SJSA1 (cell line): ENCODE data around the gene CATSPER1. TPM values are rescaled to one million over a fixed set of nuclear protein-coding genes. Genes with fewer than 3 reads are reported as not detected.
A peak's percentile ranks its signal among the peaks of the same experiment; 100 is the strongest.
"Not testable (repeated sequence)": the region's sequence is repeated elsewhere in the genome, so short reads cannot be mapped to it uniquely, and the experiment has no call there.

ENCODE experiments used
- DNase-seq, 2 experiments: peaks; one replicate each; pipeline ENCODE4 v3.0.0-alpha.2; 2015 to 2020; ENCODE audit warnings: low spot score in 2 of 2, low read depth in 1 of 2
- H3K27ac ChIP-seq: fragments of 250-450 bp; sonication (Bioruptor Pico); 2 replicates; pipeline ENCODE4 v1.5.1; 2020; ENCODE audit warnings: mild to moderate bottlenecking, moderate library complexity
- H3K27me3 ChIP-seq: fragments of 250-450 bp; sonication (Bioruptor Pico); replicated peaks from 2 replicates; pipeline ENCODE4 v1.5.1; 2020; ENCODE audit warnings: mild to moderate bottlenecking, moderate library complexity
- H3K36me3 ChIP-seq: fragments of 250-450 bp; sonication (Bioruptor Pico); 2 replicates; pipeline ENCODE4 v1.5.1; 2020; ENCODE audit warnings: mild to moderate bottlenecking
- H3K4me1 ChIP-seq: fragments of 250-450 bp; sonication (Bioruptor Pico); replicated peaks from 2 replicates; pipeline ENCODE4 v1.6.1; 2021; ENCODE audit warnings: mild to moderate bottlenecking
- H3K4me3 ChIP-seq: fragments of 250-450 bp; sonication (Bioruptor Pico); 2 replicates; pipeline ENCODE4 v1.5.1; 2020; ENCODE audit warnings: mild to moderate bottlenecking
- H3K9me3 ChIP-seq: fragments of 250-450 bp; sonication (Bioruptor Pico); replicated peaks from 2 replicates; pipeline ENCODE4 v1.5.1; 2020; ENCODE audit warnings: mild to moderate bottlenecking
- total RNA-seq: library from RNA; depleted of rRNA; stranded (reverse); fragments of >200 nt; shearing (Covaris generic); gene quantifications from 2 replicates; pipeline ENCODE4 v1.2.3, GENCODE V29; 2014

Gene CATSPER1
- total RNA-seq, 1 experiment from 2014 or later = 1.4 TPM

DNA sequence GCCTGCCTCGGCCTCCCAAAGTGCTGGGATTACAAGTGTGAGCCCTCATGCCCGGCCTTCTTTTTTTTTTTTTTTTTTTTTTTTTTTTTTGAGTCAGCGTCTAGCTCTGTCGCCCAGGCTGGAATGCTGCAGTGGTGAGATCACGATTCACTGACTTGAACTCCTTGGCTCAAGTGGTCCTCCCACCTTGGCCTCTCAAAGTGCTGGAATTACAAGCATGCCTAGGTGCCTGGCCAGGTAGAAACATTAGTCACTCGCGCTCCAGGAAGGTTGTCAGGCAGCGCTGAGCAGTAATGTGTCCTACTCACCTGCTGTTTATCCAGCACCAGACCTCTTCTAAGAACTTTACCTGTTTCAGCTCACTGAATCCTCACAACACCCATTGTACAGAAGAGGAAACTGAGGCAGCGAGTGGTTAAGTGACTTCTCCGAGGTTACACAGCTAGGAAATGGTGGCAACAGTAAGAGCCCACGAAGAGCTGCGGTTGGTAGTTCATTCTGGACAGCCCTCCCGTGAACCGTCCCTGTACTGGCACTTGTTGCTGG is 15.0 kb downstream of the CATSPER1 start:
- H3K27ac ChIP-seq = no peak overlapping the region
- no peak overlapping the region for H3K4me3 ChIP-seq
- peak in 1 of 2 experiments; percentile 36 for DNase-seq

DNA sequence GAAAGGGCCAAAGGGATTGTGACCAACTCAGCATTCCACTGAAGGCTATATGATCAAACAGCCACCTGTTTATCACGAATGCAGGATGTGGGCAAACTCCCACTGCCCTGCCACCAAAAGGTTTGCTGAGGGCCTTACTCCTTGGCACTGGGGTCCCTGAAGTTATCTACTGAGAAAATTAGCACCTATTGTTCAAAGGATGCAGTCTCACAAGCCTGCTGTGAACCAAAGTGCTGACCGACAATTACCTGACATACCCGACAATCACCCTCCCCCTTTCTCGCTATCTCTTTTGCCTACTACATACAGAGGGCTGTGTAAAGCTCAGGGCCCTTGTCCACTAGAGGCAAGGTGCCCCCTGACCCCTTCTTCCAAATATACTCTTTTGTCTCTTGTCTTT is 16.2 kb downstream of the CATSPER1 start:
- not testable (repeated sequence) for H3K27ac ChIP-seq, H3K4me3 ChIP-seq, H3K9me3 ChIP-seq, H3K27me3 ChIP-seq, DNase-seq
- Histone ChIP-seq H3K4me1 (peaks cover 26% of the 10 kb centered on the region), H3K36me3 (peaks cover 23% of the 10 kb centered on the region)

More for the DNA sequence above, 15.0 kb downstream of the CATSPER1 start:
- H3K27me3 ChIP-seq = no peaks in the 10 kb centered on the region
- H3K9me3 ChIP-seq = no peaks in the 10 kb centered on the region
- peaks cover 12% of the 10 kb centered on the region for H3K36me3 ChIP-seq
- H3K4me1 ChIP-seq = peaks cover 36% of the 10 kb centered on the region

DNA sequence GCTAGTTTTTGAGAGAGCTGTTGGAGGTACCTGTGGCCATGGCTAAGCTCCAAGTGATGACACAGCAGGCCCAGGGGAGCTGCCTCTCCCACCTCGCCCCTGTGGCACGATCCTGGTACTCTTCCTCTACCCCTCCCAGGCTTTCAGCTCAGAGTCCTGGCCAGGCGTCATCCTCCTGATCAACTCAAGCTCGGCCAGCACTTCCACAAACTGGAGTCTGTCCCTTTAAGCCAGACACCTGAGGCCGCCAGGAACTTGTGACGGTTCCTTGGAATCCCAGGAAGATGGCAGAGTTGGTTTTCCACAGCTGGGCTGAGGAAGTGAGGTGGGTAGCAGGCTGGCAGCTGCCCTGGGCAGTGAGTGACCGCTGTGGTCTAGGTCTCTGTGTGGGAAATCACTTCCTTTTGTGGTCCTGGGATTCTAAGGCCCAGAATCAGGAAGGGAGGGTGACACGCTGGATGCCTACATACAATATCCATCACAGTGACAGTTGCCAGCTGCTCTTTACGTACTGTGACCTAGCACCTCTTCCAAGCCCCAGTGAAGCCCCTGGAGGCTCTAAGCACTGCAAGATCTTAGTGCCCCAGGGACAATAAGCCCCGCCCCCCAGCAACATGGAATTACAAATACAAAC is 17.7 kb downstream of the CATSPER1 start:
- DNase-seq = no peak
- peaks cover 36% of the 10 kb centered on the region for H3K36me3 ChIP-seq
- no peak overlapping the region for H3K4me3 ChIP-seq
- no peaks in the 10 kb centered on the region for H3K27me3 ChIP-seq
- H3K27ac ChIP-seq = no peak overlapping the region
- no peaks in the 10 kb centered on the region for H3K9me3 ChIP-seq
- peaks cover 15% of the 10 kb centered on the region for H3K4me1 ChIP-seq

DNA sequence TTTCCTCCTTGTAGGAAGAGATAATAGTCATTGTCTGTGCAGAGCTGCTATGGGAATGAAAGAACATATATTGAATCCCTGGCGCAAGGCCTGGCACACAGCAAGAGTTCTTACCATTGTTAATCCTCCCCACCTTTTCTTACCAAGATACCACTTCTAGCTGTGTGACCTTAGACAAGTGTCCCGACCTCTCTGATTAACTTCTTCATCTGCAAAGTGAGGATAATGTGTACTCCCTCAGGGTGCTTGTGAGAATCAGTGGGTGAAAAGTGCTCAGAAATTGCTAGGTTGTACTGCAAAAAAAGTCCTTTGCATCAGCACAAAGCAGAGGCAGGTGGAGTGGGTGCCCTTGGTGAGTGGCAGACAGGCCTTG is 18.2 kb downstream of the CATSPER1 start:
- no peaks in the 10 kb centered on the region for H3K27me3 ChIP-seq
- no peak overlapping the region for H3K4me3 ChIP-seq
- H3K27ac ChIP-seq = no peak overlapping the region
- H3K9me3 ChIP-seq = no peaks in the 10 kb centered on the region
- peaks cover 20% of the 10 kb centered on the region for H3K4me1 ChIP-seq
- DNase-seq = no peak
- peaks cover 41% of the 10 kb centered on the region for H3K36me3 ChIP-seq

DNA sequence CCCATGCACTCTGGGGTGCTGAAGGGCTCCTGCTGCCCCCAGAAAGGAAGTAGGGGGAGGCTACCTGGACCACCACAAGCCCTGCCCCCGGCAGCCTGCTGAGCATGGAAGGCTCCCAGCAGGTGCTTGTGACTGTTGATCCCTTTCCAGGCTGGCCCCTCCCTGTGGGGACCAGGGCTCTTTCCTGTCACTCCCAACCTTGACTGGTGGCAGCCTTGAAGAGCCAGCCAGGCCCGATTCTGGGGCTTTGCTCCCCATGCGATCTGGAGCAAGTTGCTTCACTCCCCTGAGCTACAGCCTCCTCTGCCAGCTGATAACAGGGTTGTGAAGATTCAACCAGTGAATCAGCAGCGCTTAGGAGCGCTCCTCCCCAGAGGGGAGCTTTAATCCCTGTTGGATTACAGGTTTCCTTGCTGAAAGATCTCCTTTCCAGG is 19.1 kb downstream of the CATSPER1 start:
- Histone ChIP-seq H3K27ac (no peak overlapping the region), H3K9me3 (no peaks in the 10 kb centered on the region)
- no peak for DNase-seq

DNA sequence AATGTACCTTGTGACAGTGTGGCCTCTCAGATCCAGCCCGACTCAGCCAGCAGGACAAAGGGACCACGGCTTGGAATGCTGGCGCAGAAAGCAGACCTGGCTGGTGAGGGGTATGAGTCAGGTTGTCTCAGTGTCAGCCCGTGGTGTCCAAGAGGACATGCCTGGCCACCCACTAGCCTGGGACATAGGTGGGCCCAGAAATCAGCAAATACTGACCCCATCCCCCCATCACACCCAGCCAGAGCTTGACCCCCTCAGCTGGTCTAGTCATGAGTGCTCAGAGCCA is 19.4 kb downstream of the CATSPER1 start:
- no peak overlapping the region for H3K4me3 ChIP-seq
- H3K4me1 ChIP-seq = peaks cover 24% of the 10 kb centered on the region
- peaks cover 46% of the 10 kb centered on the region for H3K36me3 ChIP-seq
- DNase-seq = no peak
- no peaks in the 10 kb centered on the region for H3K9me3 ChIP-seq
- H3K27ac ChIP-seq = no peak overlapping the region
- H3K27me3 ChIP-seq = no peaks in the 10 kb centered on the region

More for the DNA sequence above, 19.1 kb downstream of the CATSPER1 start:
- H3K36me3 ChIP-seq = peaks cover 46% of the 10 kb centered on the region
- H3K4me1 ChIP-seq = peaks cover 24% of the 10 kb centered on the region
- no peaks in the 10 kb centered on the region for H3K27me3 ChIP-seq
- H3K4me3 ChIP-seq = no peak overlapping the region

DNA sequence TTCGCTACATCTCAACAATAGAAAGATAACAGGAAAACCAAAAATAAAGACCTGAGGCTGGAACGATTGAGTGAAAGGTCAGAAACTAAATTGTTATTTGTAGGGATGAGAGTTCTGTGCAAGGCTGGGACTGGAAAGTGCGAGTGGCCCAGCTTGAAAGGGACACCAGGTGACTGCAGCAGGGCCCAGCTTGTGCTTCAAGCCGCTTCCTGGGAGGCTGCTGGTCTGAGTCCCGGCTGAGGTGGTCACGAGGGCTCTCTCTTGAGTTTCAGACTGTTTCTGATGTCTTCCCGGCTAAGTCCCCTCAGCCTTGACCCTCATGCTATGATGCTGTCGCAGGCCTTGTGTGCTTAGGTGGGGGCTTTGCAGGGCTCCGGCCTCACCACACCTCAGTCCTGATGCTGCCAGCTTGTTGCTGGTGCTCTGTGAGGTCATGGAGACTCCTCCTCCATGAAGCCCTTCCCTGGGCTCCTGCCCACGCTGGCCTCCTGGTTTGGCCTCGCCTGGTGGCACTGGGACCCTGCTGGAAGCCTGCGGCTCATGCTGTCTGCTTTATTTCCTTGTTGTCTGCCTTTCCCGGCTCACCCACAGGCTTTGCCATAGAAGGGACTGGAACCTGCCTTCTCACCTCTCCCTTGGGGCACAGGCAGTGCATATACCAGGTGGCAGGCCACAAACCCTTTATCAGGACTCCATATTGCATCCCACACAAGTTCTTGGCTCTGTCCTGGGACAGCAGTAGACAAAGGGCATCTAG is 20.0 kb downstream of the CATSPER1 start:
- Histone ChIP-seq H3K4me1 (peaks cover 24% of the 10 kb centered on the region), H3K27ac (no peak overlapping the region; the same call in 1 of the 2 replicates), H3K36me3 (peaks cover 50% of the 10 kb centered on the region), H3K27me3 (no peaks in the 10 kb centered on the region), H3K4me3 (no peak overlapping the region), H3K9me3 (no peaks in the 10 kb centered on the region)
- DNase-seq = no peak

DNA sequence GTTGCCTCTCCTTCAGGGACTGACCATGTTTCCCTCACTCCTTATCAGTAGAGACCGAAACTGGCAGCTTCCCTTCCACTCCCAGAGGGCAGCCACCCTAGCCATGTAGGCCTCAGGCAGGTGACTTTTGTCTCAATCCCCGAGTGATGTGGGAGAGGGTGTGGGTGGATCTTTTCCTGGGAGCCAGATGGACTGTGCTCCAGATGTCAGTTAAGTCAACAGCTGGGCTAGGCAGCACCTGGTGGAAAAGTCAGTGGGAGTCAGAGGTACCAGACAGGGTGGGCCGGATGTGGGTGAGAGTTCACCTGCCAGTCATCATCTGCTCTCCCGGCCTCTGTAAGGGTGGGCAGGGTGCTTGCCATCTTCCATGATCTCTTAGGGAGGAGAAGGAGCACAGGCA is 22.1 kb downstream of the CATSPER1 start:
- Histone ChIP-seq H3K4me1 (peaks cover 33% of the 10 kb centered on the region), H3K4me3 (no peak overlapping the region), H3K9me3 (no peaks in the 10 kb centered on the region), H3K36me3 (peaks cover 65% of the 10 kb centered on the region), H3K27me3 (no peaks in the 10 kb centered on the region), H3K27ac (no peak overlapping the region)
- no peak for DNase-seq

DNA sequence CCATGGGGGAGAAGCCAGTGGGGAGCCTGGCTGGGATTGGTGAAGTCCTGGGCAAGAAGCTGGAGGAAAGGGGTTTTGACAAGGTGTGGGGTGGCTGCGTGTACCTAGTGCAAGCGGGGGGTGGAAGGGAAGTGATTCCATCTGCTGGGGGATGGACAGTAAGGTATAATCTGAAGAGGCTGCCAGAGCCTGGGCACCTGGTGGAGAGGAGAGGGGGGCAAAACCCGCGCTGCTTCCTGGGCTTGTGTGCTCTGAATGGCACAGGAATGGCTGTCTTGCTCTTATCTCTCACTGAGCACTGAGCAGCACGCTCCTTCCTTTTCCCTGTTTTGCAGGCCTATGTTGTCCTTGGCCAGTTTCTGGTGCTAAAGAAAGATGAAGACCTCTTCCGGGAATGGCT is 23.0 kb downstream of the CATSPER1 start:
- Histone ChIP-seq H3K4me1 (peaks cover 33% of the 10 kb centered on the region), H3K36me3 (peaks cover 74% of the 10 kb centered on the region), H3K27me3 (no peaks in the 10 kb centered on the region), H3K27ac (0 out of 2 replicates have a peak overlapping the region, but pooled peaks have one; percentile 76), H3K4me3 (peak overlapping the region; percentile 60), H3K9me3 (no peaks in the 10 kb centered on the region)
- no peak for DNase-seq

DNA sequence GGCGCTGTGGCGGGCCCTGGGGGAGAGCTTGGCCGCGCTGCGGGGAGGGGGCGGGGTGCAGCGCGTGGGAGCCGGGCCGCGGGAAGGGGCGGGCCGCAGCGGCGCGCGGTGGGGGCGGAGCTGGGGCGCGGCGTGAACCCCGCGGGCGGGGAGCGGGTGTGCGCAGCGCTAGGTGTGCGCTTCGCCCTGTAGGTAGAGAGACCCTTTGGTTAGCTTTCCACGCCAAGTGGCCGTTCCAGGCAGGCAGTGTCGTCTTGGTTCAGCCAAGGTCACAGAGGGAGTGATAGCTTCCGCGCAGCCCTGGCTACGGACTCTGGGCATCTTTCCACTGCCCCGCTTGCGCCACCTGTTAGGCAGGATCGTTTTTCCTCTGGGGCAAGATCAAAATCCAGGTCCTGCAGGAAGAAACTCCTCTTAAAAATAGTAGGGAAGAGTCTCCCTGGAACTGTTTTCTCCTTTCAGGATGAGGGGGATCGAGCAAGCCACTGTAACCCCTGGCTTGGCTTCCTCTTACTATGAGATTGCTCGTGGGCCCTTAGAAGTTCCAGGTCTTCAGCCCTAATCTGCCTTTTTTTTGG is 23.5 kb downstream of the CATSPER1 start:
- Histone ChIP-seq H3K36me3 (peaks cover 80% of the 10 kb centered on the region), H3K9me3 (no peaks in the 10 kb centered on the region), H3K4me1 (peaks cover 33% of the 10 kb centered on the region), H3K4me3 (peak overlapping the region; percentile 60), H3K27ac (peak overlapping the region; percentile 76), H3K27me3 (no peaks in the 10 kb centered on the region)
- peak in 1 of 2 experiments; percentile 62 for DNase-seq

DNA sequence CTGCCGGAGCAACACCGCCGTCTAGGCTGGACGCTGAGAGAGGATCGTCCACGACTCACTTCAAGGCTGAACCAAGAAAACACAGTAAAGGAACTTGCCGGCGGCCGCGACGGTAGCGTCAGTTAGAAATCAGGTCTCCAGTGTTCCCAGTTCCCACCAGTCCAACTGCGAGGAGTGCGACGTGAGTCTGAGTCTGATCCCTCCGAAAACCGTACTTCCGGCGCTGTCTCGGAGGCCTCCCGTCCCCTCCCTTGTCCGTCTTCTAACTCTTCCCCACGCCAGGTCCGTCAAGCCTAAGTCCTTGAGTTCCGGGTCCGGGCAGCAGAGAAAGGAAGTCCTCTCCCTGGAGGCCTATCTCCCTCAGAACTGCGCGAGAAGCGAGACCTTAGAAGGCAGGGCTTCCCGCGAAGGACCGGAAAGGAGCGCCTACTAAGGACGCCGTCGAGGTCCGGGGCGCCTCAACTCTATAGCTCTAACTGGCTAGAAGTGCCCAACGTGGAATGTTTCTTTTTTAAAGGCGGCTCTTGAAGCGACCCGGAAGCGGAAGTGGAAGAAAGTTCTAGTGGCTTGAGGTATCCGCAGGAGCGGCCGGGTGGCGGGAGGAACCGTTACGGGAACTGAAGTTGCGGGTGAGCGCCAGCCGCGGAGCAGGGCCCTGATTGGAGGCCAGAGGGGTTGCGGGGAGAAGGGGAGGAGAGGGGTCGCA is 24.2 kb downstream of the CATSPER1 start, which contains the start of the genes BANF1 and EIF1AD:
BANF1 (plus strand) TSS at position 562 of the 706 bp plus-strand sequence. CDS start 748 bp downstream, outside the sequence.
EIF1AD (minus strand) TSS at position 216 of the 706 bp plus-strand sequence. CDS start 1,768 bp downstream, outside the sequence.
- Histone ChIP-seq H3K36me3 (peaks cover 83% of the 10 kb centered on the region), H3K9me3 (no peaks in the 10 kb centered on the region), H3K4me1 (peaks cover 28% of the 10 kb centered on the region), H3K27me3 (no peaks in the 10 kb centered on the region), H3K27ac (peak within 1 kb of the TSS; percentile 76), H3K4me3 (peak within 1 kb of the TSS; percentile 60)
- DNase-seq = peak; percentile 99 to 100

DNA sequence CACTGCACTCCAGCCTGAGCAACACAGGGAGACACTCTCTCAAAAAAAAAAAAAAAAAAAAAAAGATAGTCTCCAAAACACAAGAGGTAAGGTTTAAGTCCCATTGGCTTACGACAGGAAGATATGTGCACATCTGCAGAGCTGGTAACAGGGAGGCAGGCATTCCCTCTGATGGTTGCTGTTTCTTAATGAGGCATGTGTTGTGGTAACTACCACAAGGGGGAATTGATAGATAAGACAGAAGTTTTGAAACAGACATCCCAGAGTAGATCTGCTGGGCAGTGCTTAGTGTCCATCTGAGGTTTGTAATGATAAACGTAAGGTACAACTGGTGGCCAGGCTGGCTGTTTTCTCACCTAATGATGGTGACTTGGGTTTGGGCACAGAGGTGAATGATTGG is 29.0 kb downstream of the CATSPER1 start:
- Histone ChIP-seq H3K4me1 (peaks cover 10% of the 10 kb centered on the region), H3K27me3 (no peaks in the 10 kb centered on the region), H3K36me3 (peaks cover 58% of the 10 kb centered on the region), H3K4me3 (no peak overlapping the region), H3K9me3 (no peaks in the 10 kb centered on the region), H3K27ac (no peak overlapping the region)
- no peak for DNase-seq

DNA sequence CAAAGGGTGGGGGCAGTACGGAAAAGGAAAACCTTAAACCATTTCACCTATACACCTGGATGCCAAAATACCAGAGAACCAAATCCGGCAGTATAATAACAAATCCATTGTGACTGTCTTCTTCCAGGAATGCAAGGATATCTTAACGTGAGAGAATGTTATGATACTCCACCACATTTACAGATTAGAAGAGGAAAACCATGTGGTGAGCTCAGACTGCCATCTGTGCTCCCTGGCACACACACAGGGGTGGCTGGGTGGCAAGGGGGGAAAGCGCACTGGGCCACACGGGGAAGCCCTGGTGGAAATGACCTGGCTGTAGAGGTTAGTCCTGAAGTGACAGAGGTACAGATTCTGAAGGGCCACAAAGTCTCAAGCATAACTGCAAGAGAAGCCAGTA is 34.2 kb downstream of the CATSPER1 start:
- Histone ChIP-seq H3K4me1 (no peaks in the 10 kb centered on the region), H3K27ac (no peak overlapping the region), H3K36me3 (peaks cover 41% of the 10 kb centered on the region), H3K27me3 (no peaks in the 10 kb centered on the region), H3K9me3 (no peaks in the 10 kb centered on the region), H3K4me3 (no peak overlapping the region)
- DNase-seq = no peak
